LNCAP (cell line): ENCODE data around the gene CFP.

Experiments
- TF ChIP-seq, protein P1 (sequence below): fragments of 450-650 bp; IDR thresholded peaks from 2 replicates; pipeline ENCODE4 v1.5.1; 2017; ENCODE audit warnings: mild to moderate bottlenecking

The CFP gene

GRCh38 chrX:47632666-47633065 is 2.9 kb upstream of the CFP start:
- TF ChIP-seq, protein P1, sequence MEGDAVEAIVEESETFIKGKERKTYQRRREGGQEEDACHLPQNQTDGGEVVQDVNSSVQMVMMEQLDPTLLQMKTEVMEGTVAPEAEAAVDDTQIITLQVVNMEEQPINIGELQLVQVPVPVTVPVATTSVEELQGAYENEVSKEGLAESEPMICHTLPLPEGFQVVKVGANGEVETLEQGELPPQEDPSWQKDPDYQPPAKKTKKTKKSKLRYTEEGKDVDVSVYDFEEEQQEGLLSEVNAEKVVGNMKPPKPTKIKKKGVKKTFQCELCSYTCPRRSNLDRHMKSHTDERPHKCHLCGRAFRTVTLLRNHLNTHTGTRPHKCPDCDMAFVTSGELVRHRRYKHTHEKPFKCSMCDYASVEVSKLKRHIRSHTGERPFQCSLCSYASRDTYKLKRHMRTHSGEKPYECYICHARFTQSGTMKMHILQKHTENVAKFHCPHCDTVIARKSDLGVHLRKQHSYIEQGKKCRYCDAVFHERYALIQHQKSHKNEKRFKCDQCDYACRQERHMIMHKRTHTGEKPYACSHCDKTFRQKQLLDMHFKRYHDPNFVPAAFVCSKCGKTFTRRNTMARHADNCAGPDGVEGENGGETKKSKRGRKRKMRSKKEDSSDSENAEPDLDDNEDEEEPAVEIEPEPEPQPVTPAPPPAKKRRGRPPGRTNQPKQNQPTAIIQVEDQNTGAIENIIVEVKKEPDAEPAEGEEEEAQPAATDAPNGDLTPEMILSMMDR: no peak

DNA sequence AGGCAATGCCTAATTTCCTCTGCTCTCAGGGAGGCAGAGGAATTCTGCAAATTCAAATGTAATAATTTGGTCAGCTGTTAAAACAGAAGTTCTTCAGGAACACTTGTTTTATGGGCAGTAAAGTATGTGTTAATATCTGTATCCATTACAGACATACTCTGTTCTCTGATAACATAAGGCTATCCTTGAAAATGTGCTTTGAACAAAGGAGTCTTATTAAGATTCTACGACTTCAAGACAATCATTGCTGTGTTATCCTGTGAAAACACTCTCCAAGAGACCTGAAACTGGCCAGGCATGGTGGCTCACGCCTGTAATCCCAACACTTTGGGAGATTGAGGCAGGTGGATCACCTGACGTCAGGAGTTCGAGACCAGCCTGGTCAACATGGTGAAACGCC is 1.9 kb upstream of the CFP start:
- TF ChIP-seq, protein P1: no peak

- TF ChIP-seq, protein P1: no peak
These were observed 748 bp downstream of the CFP start for GRCh38 chrX:47628982-47629381.

DNA sequence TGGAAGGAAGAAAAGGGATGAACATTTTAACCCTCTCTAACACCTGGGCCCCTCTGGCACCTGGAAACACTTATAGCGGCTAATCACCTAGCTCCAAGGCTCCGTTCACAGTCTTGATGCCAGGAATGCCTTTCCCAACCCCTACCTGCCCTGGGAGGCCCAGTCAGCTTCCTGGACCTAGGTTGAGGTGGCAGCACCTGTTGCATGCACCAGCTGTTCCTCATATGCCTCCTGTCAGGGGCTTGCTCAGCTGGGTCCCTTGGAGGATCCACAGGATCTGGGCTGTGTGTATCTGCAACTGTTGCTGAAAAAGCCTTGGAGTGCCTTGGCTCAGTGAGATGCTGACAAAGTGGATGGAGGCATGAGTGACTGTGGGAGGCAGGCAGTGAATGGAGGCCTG is 4.4 kb downstream of the CFP start:
- TF ChIP-seq, protein P1: no peak

GRCh38 chrX:47623540-47624027 is 6.1 kb downstream of the CFP start:
- TF ChIP-seq, protein P1: no peak

- TF ChIP-seq, protein P1: no peak
These were observed 7.9 kb downstream of the CFP start for GRCh38 chrX:47621851-47622250.

DNA sequence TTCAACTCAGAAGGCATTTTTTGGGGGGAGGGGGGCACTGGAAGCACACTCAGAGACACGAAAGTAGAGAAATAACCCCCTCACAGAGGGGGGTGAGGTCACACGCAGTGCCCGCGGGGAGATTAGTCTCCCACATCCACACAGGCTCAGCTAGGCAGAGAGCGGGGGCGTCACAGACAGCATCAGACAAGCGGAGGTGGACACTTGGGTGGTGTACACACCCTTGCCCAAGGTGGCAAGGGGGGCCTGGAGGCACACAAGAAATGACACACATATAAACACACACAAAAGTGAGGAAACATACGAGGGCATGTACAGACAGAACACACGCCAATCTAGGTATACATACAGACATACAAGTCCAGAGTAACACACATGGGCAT is 9.4 kb downstream of the CFP start:
- TF ChIP-seq, protein P1: no peak
